T-cell (primary cell): ENCODE measurements around the gene CADM2. TPM values are rescaled to one million over a fixed set of nuclear protein-coding genes. Genes with fewer than 3 reads are reported as not detected.

Source experiments
- ATAC-seq, 4 experiments: fragments of 200-7000 bp in 3 of 4; fragments of 150-1000 bp in 1 of 4; cut with Tn5 transposase; replicated peaks in 1 of 4; 1 replicate in 3 of 4; 2 replicates in 1 of 4; pipeline ENCODE4 v1.10.0; 2021; ENCODE audit warnings: moderate library complexity in 3 of 4, mild to moderate bottlenecking in 2 of 4, moderate number of reproducible peaks in 1 of 4
- CTCF ChIA-PET, 2 donors: fragments of 300-600 bp; sonication (Branson Sonifier 250); formaldehyde crosslinking; loops; one replicate each; lab custom pipeline; 2022; ENCODE audit warnings: antibody characterized with exemption in 2 of 2; lab: Charles Lee
- POLR2A ChIA-PET, 2 donors: fragments of 300-600 bp; sonication (Branson Sonifier 250); formaldehyde crosslinking; loops; one replicate each; lab custom pipeline; 2022; ENCODE audit warnings: antibody characterized with exemption in 2 of 2; lab: Charles Lee
- DNase-seq, 35 experiments: peaks; one replicate each; pipeline versions ENCODE4 v3.0.0 to v3.0.0-alpha.2; 2013 to 2023
- H3K27ac ChIP-seq: one replicate; pipeline ENCODE4 v1.5.1; 2013; ENCODE audit warnings: low read length
- H3K27me3 ChIP-seq, 2 experiments: replicated peaks in 1 of 2; 1 replicate in 1 of 2; 2 replicates in 1 of 2; pipeline versions ENCODE4 v1.6.1 to v1.7.0; 2013; ENCODE audit warnings: low read length in 1 of 2, mixed read lengths in 1 of 2; ENCODE audit not compliant: control insufficient read depth in 2 of 2, insufficient read depth in 2 of 2; ENCODE audit errors: extremely low read depth in 1 of 2
- H3K36me3 ChIP-seq, 2 donors: 1 replicate in 1 of 2; 2 replicates in 1 of 2; pipeline versions ENCODE4 v1.6.1 to v1.7.0; 2013; ENCODE audit warnings: low read length in 1 of 2; ENCODE audit not compliant: control insufficient read depth in 2 of 2, insufficient read depth in 1 of 2; ENCODE audit errors: extremely low read depth in 1 of 2
- H3K4me1 ChIP-seq, 2 experiments: 1 replicate in 1 of 2; 2 replicates in 1 of 2; pipeline versions ENCODE4 v1.6.1 to v1.7.0; 2013; ENCODE audit warnings: low read length in 2 of 2, mixed read lengths in 1 of 2; ENCODE audit not compliant: insufficient read depth in 2 of 2, control insufficient read depth in 1 of 2; ENCODE audit errors: extremely low read depth in 1 of 2
- H3K4me3 ChIP-seq, 2 donors: 1 replicate in 1 of 2; 2 replicates in 1 of 2; pipeline versions ENCODE4 v1.5.1 to v1.7.0; 2013; ENCODE audit warnings: mild to moderate bottlenecking in 2 of 2, low read length in 1 of 2, moderate library complexity in 1 of 2; ENCODE audit not compliant: control insufficient read depth in 1 of 2; ENCODE audit errors: extremely low read depth in 1 of 2
- H3K9me3 ChIP-seq: 2 replicates; pipeline ENCODE4 v1.7.0; 2013
- H3K27ac Mint-ChIP-seq, 2 donors: one replicate each; pipeline ENCODE4 v1.8.0; 2020 to 2021; ENCODE audit warnings: mild to moderate bottlenecking in 2 of 2, mixed read lengths in 2 of 2
- H3K27me3 Mint-ChIP-seq, 2 donors: one replicate each; pipeline ENCODE4 v1.8.0; 2021 to 2022; ENCODE audit warnings: mixed read lengths in 2 of 2
- H3K36me3 Mint-ChIP-seq: one replicate; pipeline ENCODE4 v1.8.0; 2021; ENCODE audit warnings: mixed read lengths
- H3K4me1 Mint-ChIP-seq, 3 donors: one replicate each; pipeline ENCODE4 v1.8.0; 2020 to 2022; ENCODE audit warnings: mixed read lengths in 3 of 3, mild to moderate bottlenecking in 1 of 3
- H3K4me3 Mint-ChIP-seq, 3 donors: one replicate each; pipeline ENCODE4 v1.8.0; 2020 to 2022; ENCODE audit warnings: mild to moderate bottlenecking in 3 of 3, mixed read lengths in 3 of 3, moderate library complexity in 3 of 3
- H3K9me3 Mint-ChIP-seq, 3 donors: one replicate each; pipeline ENCODE4 v1.8.0; 2020 to 2022; ENCODE audit warnings: mixed read lengths in 3 of 3
- WGBS: methylation state at CpG from one replicate; pipeline ENCODE4 v1.1.5; 2013; ENCODE audit warnings: missing lambda C conversion rate; ENCODE audit not compliant: insufficient coverage; 5-methylcytosine and 5-hydroxymethylcytosine counted together
- total RNA-seq, 35 experiments: library from RNA in 6 of 35; stranded (reverse) in 6 of 35; fragments of 120-200 nt in 1 of 35; gene quantifications; one replicate each; pipeline versions ENCODE4 v1.2.1 to v1.2.4 and lab custom pipeline; 2013 to 2026

CADM2 gene
- total RNA-seq, 5 donors from 2014 or later (not counting 1 experiment from before 2014, with no cell fraction given) = 0.23 to 0.25 TPM; not detected in 3

DNA sequence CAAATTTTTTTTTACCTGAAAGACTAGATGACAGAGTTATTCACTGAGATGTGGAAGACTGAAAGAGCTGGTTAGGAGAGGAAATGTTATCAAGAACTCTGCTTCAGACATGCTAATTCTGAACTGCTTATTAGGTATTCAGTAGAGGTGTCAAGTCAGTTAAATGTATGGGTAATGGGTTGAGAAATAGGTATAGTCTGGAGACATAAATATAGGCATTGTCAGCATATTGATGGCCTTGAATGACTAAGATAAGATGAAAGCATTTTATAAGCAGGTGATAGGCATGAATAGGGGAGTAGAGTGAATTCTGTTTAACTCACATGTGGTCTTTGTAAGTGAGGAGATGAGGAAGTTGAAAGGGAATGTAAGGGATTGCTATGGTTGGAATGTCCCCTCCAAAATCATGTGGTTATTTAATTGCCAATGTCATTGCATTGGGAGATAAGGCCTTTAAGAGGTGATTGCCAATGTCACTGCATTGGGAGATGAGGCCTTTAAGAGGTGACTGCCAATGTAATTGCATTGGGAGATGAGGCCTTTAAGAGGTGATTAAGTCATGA lies 904.2 kb downstream of the CADM2 start:
- no peaks in the 10 kb centered on the region for H3K36me3 ChIP-seq
- H3K9me3 ChIP-seq = no peaks in the 10 kb centered on the region
- Mint-ChIP-seq H3K4me1 (no peaks in the 10 kb centered on the region), H3K27me3 (no peaks in the 10 kb centered on the region), H3K4me3 (no peak overlapping the region), H3K27ac (no peak overlapping the region), H3K9me3 (peaks cover 9 to 23% (median 22%) of the 10 kb centered on the region in 3 donors), H3K36me3 (no peaks in the 10 kb centered on the region)
- H3K4me3 ChIP-seq = no peak overlapping the region
- H3K27me3 ChIP-seq = no peaks in the 10 kb centered on the region
- POLR2A ChIA-PET = no interaction called here
- DNase-seq (no peak), ATAC-seq (no peak)
- CTCF ChIA-PET = no interaction called here
- H3K4me1 ChIP-seq = no peaks in the 10 kb centered on the region
- no peak overlapping the region for H3K27ac ChIP-seq

DNA sequence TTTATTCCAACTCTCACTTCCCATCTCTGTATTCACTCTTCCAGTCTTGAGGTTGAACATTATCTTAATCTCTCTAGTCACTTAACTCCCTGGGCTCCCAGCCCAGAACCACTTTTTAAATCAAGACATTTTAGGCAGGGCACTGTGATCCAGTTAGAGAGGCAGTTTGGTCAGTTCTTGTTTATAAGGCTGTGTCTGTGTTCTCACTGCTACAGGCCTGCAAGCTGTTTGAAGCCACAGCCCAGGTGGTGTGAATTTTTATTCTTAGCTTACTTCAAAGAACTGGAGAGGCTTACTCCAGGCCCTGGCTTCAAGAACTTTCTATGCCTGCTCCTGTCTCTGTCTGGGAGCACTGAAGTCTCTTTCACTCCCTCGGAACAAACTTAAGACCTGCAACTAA lies 906.1 kb downstream of the CADM2 start:
- Mint-ChIP-seq H3K9me3 (peaks cover 11 to 19% (median 19%) of the 10 kb centered on the region in 3 donors), H3K4me1 (no peaks in the 10 kb centered on the region), H3K27ac (no peak overlapping the region), H3K27me3 (no peaks in the 10 kb centered on the region), H3K4me3 (no peak overlapping the region), H3K36me3 (no peaks in the 10 kb centered on the region)
- Histone ChIP-seq H3K36me3 (no peaks in the 10 kb centered on the region), H3K27me3 (no peaks in the 10 kb centered on the region), H3K27ac (no peak overlapping the region), H3K9me3 (no peaks in the 10 kb centered on the region), H3K4me1 (no peaks in the 10 kb centered on the region), H3K4me3 (no peak overlapping the region)
- POLR2A ChIA-PET = no interaction called here
- ATAC-seq (no peak), DNase-seq (no peak)
- CTCF ChIA-PET = no interaction called here
- WGBS = no CpG with 5 or more reads among the region's 1 CpG

DNA sequence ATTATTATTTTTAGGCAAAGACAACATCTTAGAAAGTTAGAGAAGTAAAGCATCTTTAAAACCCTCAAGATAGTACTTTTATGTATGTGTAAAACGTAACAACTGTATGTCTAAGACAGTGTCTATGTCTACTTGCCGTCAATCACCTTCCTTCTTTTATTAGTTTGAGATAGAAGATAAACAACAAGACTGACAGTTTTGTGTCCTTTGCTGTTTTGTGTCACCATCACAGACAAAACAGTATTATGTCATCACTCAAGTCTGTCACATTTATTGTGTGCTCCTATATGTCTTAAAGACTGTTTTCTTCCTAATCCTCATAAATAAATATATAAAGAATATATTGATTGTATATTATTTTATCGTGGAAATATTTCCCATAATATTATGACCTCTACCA lies 908.3 kb downstream of the CADM2 start:
- Histone ChIP-seq H3K9me3 (no peaks in the 10 kb centered on the region), H3K4me1 (no peaks in the 10 kb centered on the region), H3K4me3 (no peak overlapping the region), H3K27ac (no peak overlapping the region), H3K27me3 (no peaks in the 10 kb centered on the region), H3K36me3 (no peaks in the 10 kb centered on the region)
- Mint-ChIP-seq H3K9me3 (peaks cover 10 to 19% (median 17%) of the 10 kb centered on the region in 3 donors), H3K36me3 (no peaks in the 10 kb centered on the region), H3K27ac (no peak overlapping the region), H3K27me3 (no peaks in the 10 kb centered on the region), H3K4me1 (no peaks in the 10 kb centered on the region), H3K4me3 (no peak overlapping the region)
- no CpG with 5 or more reads among the region's 3 CpGs for WGBS
- ATAC-seq (no peak), DNase-seq (no peak)
- CTCF ChIA-PET = no interaction called here
- POLR2A ChIA-PET = no interaction called here

DNA sequence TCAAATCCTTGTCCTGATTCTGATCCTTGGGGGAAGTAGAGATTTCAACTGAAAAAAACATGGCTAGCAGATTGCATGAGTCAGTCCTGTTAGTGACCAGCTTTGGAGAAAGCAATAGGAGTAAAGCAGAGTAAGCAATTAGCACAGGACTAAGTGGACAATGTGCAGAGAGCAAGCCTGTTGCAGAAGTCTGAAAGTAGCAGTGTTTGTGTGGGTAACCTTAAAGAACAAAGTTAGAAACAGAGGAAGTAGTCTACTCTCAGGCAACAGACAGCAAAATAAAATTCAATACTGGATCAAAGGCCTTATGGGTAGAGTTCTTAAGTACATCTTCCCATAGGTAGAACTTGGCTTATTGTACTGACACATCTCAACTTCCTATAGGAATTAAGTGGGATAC lies 916.8 kb downstream of the CADM2 start:
- H3K9me3 ChIP-seq = no peaks in the 10 kb centered on the region
- no peaks in the 10 kb centered on the region for H3K36me3 Mint-ChIP-seq
- H3K27ac Mint-ChIP-seq = no peak overlapping the region
- no peak overlapping the region for H3K4me3 Mint-ChIP-seq
- H3K4me1 Mint-ChIP-seq = no peaks in the 10 kb centered on the region
- no peak overlapping the region for H3K27ac ChIP-seq
- DNase-seq (no peak), ATAC-seq (no peak)
- POLR2A ChIA-PET = no interaction called here
- H3K27me3 Mint-ChIP-seq = no peaks in the 10 kb centered on the region
- H3K4me1 ChIP-seq = no peaks in the 10 kb centered on the region
- H3K4me3 ChIP-seq = no peak overlapping the region
- peaks cover 2 to 16% (median 9%) of the 10 kb centered on the region in 3 donors for H3K9me3 Mint-ChIP-seq
- H3K27me3 ChIP-seq = no peaks in the 10 kb centered on the region
- H3K36me3 ChIP-seq = no peaks in the 10 kb centered on the region
- CTCF ChIA-PET = no interaction called here

DNA sequence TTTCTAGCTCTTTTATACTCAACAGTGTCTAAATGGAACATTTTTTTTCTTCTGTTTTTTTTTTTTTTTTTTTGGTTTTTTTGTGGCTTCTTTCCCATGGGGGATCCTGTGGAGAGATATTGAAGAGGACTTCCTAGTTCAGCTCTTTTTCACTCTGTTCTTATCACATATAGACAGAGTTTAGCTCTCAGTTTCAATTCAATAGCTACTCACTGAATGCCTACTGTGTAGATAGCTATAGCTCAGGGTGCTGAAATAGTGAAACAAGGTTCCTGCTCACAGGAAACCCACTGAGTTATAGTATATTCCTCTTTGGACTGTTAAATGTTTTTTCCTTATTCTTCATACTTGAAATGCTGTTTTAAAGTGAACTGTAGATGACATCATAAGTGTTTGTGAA lies 918.8 kb downstream of the CADM2 start:
- POLR2A ChIA-PET = no interaction called here

DNA sequence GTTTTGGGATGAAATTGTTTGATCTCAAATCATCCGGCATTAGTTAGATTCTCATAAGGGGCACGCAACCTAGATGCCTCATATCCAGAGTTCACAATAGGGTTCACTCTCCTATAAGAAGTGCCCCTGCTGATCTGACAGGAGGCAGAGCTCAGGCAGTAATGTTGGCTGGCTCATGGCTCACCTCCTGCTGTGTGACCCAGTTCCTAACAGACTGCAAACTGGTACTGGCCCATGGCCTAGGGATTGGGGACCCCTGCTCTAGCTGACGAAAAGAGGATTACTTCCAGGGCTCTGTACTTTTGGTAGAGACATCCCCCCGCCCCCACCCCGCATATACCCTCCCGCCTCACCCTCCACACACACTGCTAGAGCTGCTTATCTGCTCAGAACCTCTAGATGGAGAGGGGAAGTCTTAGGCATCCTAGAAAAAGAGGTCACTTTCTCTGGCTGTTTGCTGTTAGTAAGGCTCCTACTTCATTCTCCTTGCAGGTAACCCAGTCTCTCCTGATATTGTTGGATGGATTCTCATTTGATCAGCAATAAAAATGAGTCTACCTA lies 923.1 kb downstream of the CADM2 start:
- Histone ChIP-seq H3K9me3 (no peaks in the 10 kb centered on the region), H3K36me3 (no peaks in the 10 kb centered on the region), H3K27me3 (no peaks in the 10 kb centered on the region), H3K27ac (no peak overlapping the region), H3K4me1 (no peaks in the 10 kb centered on the region), H3K4me3 (no peak overlapping the region)
- ChIA-PET POLR2A (no interaction called here), CTCF (no interaction called here)
- no peak for ATAC-seq
- Mint-ChIP-seq H3K4me1 (no peaks in the 10 kb centered on the region), H3K27ac (no peak overlapping the region), H3K9me3 (peaks cover 10 to 18% (median 10%) of the 10 kb centered on the region in 3 donors), H3K36me3 (no peaks in the 10 kb centered on the region), H3K27me3 (no peaks in the 10 kb centered on the region), H3K4me3 (no peak overlapping the region)
- no CpG with 5 or more reads among the region's 6 CpGs for WGBS
- no peak for DNase-seq

More for the DNA sequence above, 918.8 kb downstream of the CADM2 start:
- H3K27ac ChIP-seq = no peak overlapping the region
- Mint-ChIP-seq H3K27ac (no peak overlapping the region), H3K9me3 (peaks cover 10 to 20% (median 16%) of the 10 kb centered on the region in 3 donors), H3K4me3 (no peak overlapping the region), H3K27me3 (no peaks in the 10 kb centered on the region), H3K36me3 (no peaks in the 10 kb centered on the region), H3K4me1 (no peaks in the 10 kb centered on the region)
- H3K27me3 ChIP-seq = no peaks in the 10 kb centered on the region
- H3K9me3 ChIP-seq = no peaks in the 10 kb centered on the region
- no peak overlapping the region for H3K4me3 ChIP-seq
- ATAC-seq = no peak
- DNase-seq = no peak
- H3K36me3 ChIP-seq = no peaks in the 10 kb centered on the region
- H3K4me1 ChIP-seq = no peaks in the 10 kb centered on the region
- CTCF ChIA-PET = no interaction called here
